Measurements from ENCODE around the gene TRIP10.

GRCh38 chr19:6719540-6719861, 20.0 kb upstream of the TRIP10 start:
- TF ChIP-seq, protein P1, sequence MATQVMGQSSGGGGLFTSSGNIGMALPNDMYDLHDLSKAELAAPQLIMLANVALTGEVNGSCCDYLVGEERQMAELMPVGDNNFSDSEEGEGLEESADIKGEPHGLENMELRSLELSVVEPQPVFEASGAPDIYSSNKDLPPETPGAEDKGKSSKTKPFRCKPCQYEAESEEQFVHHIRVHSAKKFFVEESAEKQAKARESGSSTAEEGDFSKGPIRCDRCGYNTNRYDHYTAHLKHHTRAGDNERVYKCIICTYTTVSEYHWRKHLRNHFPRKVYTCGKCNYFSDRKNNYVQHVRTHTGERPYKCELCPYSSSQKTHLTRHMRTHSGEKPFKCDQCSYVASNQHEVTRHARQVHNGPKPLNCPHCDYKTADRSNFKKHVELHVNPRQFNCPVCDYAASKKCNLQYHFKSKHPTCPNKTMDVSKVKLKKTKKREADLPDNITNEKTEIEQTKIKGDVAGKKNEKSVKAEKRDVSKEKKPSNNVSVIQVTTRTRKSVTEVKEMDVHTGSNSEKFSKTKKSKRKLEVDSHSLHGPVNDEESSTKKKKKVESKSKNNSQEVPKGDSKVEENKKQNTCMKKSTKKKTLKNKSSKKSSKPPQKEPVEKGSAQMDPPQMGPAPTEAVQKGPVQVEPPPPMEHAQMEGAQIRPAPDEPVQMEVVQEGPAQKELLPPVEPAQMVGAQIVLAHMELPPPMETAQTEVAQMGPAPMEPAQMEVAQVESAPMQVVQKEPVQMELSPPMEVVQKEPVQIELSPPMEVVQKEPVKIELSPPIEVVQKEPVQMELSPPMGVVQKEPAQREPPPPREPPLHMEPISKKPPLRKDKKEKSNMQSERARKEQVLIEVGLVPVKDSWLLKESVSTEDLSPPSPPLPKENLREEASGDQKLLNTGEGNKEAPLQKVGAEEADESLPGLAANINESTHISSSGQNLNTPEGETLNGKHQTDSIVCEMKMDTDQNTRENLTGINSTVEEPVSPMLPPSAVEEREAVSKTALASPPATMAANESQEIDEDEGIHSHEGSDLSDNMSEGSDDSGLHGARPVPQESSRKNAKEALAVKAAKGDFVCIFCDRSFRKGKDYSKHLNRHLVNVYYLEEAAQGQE (IDR thresholded peaks at IDR 0.05): no peak
- TF ChIP-seq FOXA2 (IDR thresholded peaks at IDR 0.05): no peak
- no peak for TF ChIP-seq EGR1 (IDR thresholded peaks at IDR 0.05; ENCODE audit: low read depth in 2 of 2)
- TF ChIP-seq CTCF (IDR thresholded peaks at IDR 0.05; ENCODE audit: low read depth, low read length, missing input control): no peak
- TF ChIP-seq, protein P2, sequence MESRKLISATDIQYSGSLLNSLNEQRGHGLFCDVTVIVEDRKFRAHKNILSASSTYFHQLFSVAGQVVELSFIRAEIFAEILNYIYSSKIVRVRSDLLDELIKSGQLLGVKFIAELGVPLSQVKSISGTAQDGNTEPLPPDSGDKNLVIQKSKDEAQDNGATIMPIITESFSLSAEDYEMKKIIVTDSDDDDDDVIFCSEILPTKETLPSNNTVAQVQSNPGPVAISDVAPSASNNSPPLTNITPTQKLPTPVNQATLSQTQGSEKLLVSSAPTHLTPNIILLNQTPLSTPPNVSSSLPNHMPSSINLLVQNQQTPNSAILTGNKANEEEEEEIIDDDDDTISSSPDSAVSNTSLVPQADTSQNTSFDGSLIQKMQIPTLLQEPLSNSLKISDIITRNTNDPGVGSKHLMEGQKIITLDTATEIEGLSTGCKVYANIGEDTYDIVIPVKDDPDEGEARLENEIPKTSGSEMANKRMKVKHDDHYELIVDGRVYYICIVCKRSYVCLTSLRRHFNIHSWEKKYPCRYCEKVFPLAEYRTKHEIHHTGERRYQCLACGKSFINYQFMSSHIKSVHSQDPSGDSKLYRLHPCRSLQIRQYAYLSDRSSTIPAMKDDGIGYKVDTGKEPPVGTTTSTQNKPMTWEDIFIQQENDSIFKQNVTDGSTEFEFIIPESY (IDR thresholded peaks at IDR 0.05): no peak
- peak in 1 of 2 donors; percentile 23 for TF ChIP-seq RAD21 (IDR thresholded peaks at IDR 0.05)
- no peak for TF ChIP-seq TAF1 (conservative IDR thresholded peaks at IDR 0.05)
- TF ChIP-seq SP1 (IDR thresholded peaks at IDR 0.05): no peak
- TF ChIP-seq MAX (IDR thresholded peaks at IDR 0.05): no peak
- TF ChIP-seq, protein P3, sequence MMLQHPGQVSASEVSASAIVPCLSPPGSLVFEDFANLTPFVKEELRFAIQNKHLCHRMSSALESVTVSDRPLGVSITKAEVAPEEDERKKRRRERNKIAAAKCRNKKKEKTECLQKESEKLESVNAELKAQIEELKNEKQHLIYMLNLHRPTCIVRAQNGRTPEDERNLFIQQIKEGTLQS (IDR thresholded peaks at IDR 0.05): no peak
